ENCODE results near the gene JAM3.

GRCh38 chr11:134074346-134074745 is 5.5 kb downstream of the JAM3 start:
- TF ChIP-seq EZH2 (IDR thresholded peaks at IDR 0.05; ENCODE audit: insufficient read depth, poor library complexity, severe bottlenecking) (no peak), EZH2phosphoT487 (IDR thresholded peaks at IDR 0.05; ENCODE audit: insufficient read depth, low read depth) (no peak)
